ENCODE results near the gene PPP2R3A. TPM values are rescaled to one million over a fixed set of nuclear protein-coding genes. Genes with fewer than 3 reads are reported as not detected.

PPP2R3A gene
- total RNA-seq, 4 donors from 2014 or later, result 34.7 to 73.4 (median 38.8) TPM

GRCh38 chr3:135967867-135968266 lies 2.3 kb downstream of the PPP2R3A start:
- intact Hi-C loops (cut with DNase I; ENCODE audit: low total_unique reads), result no loop called here
- Histone ChIP-seq H3K36me3 (no peaks in the 10 kb centered on the region), H3K27me3 (no peaks in the 10 kb centered on the region), H3K9me3 (no peaks in the 10 kb centered on the region), H3K4me3 (peak overlapping the region in 1 of 4 donors; percentile 85), H3K27ac (peak overlapping the region; percentile 90 to 98 (median 94)), H3K4me1 (peaks cover 0 to 49% (median 30%) of the 10 kb centered on the region in 4 donors)
- no peak for DNase-seq
- 57 to 79% methylated on average over 2 to 4 of the region's 4 CpGs for WGBS, 2 donors (ENCODE audit: low coverage in 1 of 2)
- in situ Hi-C loops (cut with MboI; ENCODE audit: low pct_ligation_motif_present in 1 of 4, low pct_unique_long_range_greater_than_20kb in 1 of 4, low sequenced_read_pairs in 3 of 4), result no loop called here
- TF ChIP-seq EP300 (IDR thresholded peaks at IDR 0.05; ENCODE audit: low read depth), result no peak
- no peak for TF ChIP-seq POLR2A (IDR thresholded peaks at IDR 0.05)
- TF ChIP-seq POLR2AphosphoS5 (IDR thresholded peaks at IDR 0.05), result peak in 1 of 3 donors; percentile 39
- TF ChIP-seq CTCF (IDR thresholded peaks at IDR 0.05), result no peak

GRCh38 chr3:135970506-135971116 lies 5.1 kb downstream of the PPP2R3A start:
- Histone ChIP-seq H3K4me1 (peaks cover 0 to 41% (median 22%) of the 10 kb centered on the region in 4 donors), H3K36me3 (no peaks in the 10 kb centered on the region), H3K27me3 (no peaks in the 10 kb centered on the region), H3K9me3 (no peaks in the 10 kb centered on the region), H3K27ac (no peak overlapping the region), H3K4me3 (no peak overlapping the region)
- intact Hi-C loops (cut with DNase I; ENCODE audit: low total_unique reads) (no loop called here), in situ Hi-C loops (cut with MboI; ENCODE audit: low pct_ligation_motif_present in 1 of 4, low pct_unique_long_range_greater_than_20kb in 1 of 4, low sequenced_read_pairs in 3 of 4) (no loop called here)
- no peak for DNase-seq
- WGBS, 2 donors (ENCODE audit: low coverage in 1 of 2), result 77% methylated on average over 1 of the region's 1 CpG; no CpG with 5 or more reads in 1 of the 2 donors
- TF ChIP-seq CTCF (IDR thresholded peaks at IDR 0.05) (no peak), POLR2A (IDR thresholded peaks at IDR 0.05) (no peak), POLR2AphosphoS5 (IDR thresholded peaks at IDR 0.05) (no peak)

GRCh38 chr3:135973841-135974240 lies 8.3 kb downstream of the PPP2R3A start:
- no peak overlapping the region for H3K4me3 ChIP-seq
- in situ Hi-C loops (cut with MboI; ENCODE audit: low pct_ligation_motif_present in 1 of 4, low pct_unique_long_range_greater_than_20kb in 1 of 4, low sequenced_read_pairs in 3 of 4) (no loop called here), intact Hi-C loops (cut with DNase I; ENCODE audit: low total_unique reads) (no loop called here)
- peaks cover 0 to 18% (median 6%) of the 10 kb centered on the region in 4 donors for H3K4me1 ChIP-seq
- TF ChIP-seq POLR2AphosphoS5 (IDR thresholded peaks at IDR 0.05) (no peak), POLR2A (IDR thresholded peaks at IDR 0.05) (no peak)
- H3K27me3 ChIP-seq, result no peaks in the 10 kb centered on the region
- no peak for DNase-seq
- no peaks in the 10 kb centered on the region for H3K9me3 ChIP-seq
- 90 to 96% methylated on average over 3 of the region's 3 CpGs for WGBS, 2 donors (ENCODE audit: low coverage in 1 of 2)
- peak overlapping the region in 1 of 4 donors; percentile 22 for H3K27ac ChIP-seq
- H3K36me3 ChIP-seq, result no peaks in the 10 kb centered on the region

GRCh38 chr3:135975053-135975452 lies 9.5 kb downstream of the PPP2R3A start:
- peak overlapping the region in 1 of 4 donors; percentile 22 for H3K27ac ChIP-seq
- H3K4me3 ChIP-seq, result no peak overlapping the region
- in situ Hi-C loops (cut with MboI; ENCODE audit: low pct_ligation_motif_present in 1 of 4, low pct_unique_long_range_greater_than_20kb in 1 of 4, low sequenced_read_pairs in 3 of 4) (no loop called here), intact Hi-C loops (cut with DNase I; ENCODE audit: low total_unique reads) (no loop called here)
- no peaks in the 10 kb centered on the region for H3K36me3 ChIP-seq
- TF ChIP-seq POLR2AphosphoS5 (IDR thresholded peaks at IDR 0.05) (no peak), CTCF (IDR thresholded peaks at IDR 0.05) (no peak)
- no peak for DNase-seq
- H3K4me1 ChIP-seq, result peaks cover 0 to 27% (median 9%) of the 10 kb centered on the region in 4 donors
- H3K9me3 ChIP-seq, result no peaks in the 10 kb centered on the region
- no peaks in the 10 kb centered on the region for H3K27me3 ChIP-seq

- WGBS, 2 donors (ENCODE audit: low coverage in 1 of 2), result 47 to 69% methylated on average over 2 of the region's 2 CpGs
- TF ChIP-seq EP300 (IDR thresholded peaks at IDR 0.05; ENCODE audit: low read depth) (no peak), POLR2AphosphoS5 (IDR thresholded peaks at IDR 0.05) (no peak), POLR2A (IDR thresholded peaks at IDR 0.05) (no peak), CTCF (IDR thresholded peaks at IDR 0.05) (no peak)
- no peak overlapping the region for H3K4me3 ChIP-seq
- H3K9me3 ChIP-seq, result no peaks in the 10 kb centered on the region
- H3K27me3 ChIP-seq, result no peaks in the 10 kb centered on the region
- peaks cover 0 to 27% (median 11%) of the 10 kb centered on the region in 4 donors for H3K4me1 ChIP-seq
- no peak overlapping the region for H3K27ac ChIP-seq
- intact Hi-C loops (cut with DNase I; ENCODE audit: low total_unique reads), result no loop called here
- DNase-seq, result no peak
- in situ Hi-C loops (cut with MboI; ENCODE audit: low pct_ligation_motif_present in 1 of 4, low pct_unique_long_range_greater_than_20kb in 1 of 4, low sequenced_read_pairs in 3 of 4), result no loop called here
- H3K36me3 ChIP-seq, result no peaks in the 10 kb centered on the region
Observed at GRCh38 chr3:135975536-135975935, 10.0 kb downstream of the PPP2R3A start.

All from transverse colon (tissue), 4 donors.